ENCODE data around the gene RDH16.
"Not testable (repeated sequence)": the region's sequence is repeated elsewhere in the genome, so short reads cannot be mapped to it uniquely, and the experiment has no call there.

RDH16 gene

GRCh38 chr12:56916296-56916995 lies 41.0 kb downstream of the RDH16 start:
- no peak for DNase-seq

DNA sequence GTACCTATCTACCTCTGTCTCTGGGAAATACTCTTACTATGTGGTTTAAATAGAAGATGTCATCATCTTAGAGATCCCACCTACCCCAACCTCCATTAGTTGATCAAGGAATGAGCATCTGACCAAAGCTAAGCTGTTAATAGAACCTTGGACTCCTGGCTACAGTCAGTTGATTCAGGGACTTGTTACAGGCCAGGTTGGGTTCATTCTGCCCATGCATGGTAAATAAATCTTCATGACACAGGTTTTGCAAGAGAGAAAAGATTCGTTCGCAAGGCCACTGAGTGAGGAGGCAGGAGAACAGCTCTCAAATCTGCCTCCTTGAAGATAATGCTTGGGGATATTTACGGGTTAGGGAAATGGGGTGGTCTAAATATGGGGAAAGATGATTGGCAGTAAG lies 42.7 kb downstream of the RDH16 start:
- DNase-seq = no peak

DNA sequence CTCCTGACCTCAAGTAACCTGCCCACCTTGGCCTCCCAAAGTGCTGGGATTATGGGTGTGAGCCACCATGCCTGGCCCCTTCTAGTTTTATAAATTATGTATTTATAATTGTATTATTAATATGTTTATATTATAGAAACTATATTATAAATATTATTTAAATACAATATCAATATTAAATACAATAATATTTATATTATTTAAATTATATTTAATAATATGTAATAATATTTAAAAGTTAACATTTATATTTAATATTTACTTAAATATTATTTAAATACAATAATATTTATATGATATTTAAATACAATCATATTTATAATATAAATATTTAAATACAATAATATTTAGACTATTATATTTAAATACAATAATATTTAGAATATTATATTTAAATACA lies 43.2 kb downstream of the RDH16 start:
- no peak for DNase-seq

GRCh38 chr12:56909403-56909802 lies 48.0 kb downstream of the RDH16 start:
- not testable (repeated sequence) for DNase-seq

DNA sequence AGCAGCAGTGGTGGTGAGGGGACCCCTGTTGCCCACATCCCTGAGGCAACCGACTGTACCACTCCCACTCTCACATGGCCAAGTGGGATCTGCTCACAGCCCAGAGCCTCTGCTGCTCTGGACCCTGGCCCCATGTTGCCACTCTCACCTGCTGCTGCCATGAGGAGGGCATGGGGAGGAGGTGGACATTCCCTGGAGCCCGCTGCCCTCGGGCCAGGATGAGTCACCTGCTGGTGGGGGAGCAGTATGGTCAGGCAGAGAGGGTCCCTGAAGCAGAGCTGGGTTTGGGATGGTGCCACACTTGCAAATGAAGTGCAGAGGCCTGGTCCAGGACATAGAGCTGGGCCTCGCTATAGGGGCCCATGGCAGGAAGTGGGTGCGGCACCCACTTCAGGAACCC lies 49.3 kb downstream of the RDH16 start:
- DNase-seq = no peak

DNA sequence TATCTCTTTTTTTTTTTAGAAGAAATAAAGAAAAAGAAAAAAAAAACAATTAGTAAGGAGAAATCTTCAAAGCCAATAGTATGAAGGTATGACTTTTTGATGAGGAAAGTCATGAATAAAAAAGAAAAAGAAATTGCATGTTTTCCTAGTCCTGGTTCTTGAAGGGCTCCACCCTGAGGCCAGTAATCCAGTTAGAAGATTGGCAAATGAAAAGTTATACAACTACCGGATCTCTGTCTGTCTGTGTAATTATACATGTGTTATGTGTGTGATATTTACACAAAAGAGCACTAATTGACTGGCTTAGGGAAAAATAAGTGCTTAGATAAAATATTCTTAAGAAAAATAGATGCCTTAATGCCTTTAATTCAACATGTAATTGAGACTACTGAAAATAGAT lies 51.6 kb downstream of the RDH16 start:
- DNase-seq = no peak

DNA sequence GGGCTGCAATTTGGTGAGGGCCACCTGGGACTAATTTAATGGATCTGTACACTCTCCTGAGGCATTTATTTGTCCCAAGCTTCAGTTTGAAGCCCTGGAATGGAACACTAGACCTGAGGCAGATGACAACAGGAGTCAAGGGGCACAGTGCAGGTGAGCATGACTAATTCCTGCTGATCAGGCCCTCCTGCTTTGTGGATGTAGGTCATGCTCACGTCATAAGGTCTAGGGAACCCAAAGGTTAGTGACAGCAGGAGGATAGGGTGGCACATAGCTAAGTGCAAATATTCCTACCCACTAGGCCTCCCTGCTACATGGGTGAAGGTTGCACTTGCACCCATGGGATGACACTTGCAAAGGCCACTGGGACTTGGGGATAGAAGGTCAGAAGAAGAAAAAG lies 54.0 kb downstream of the RDH16 start:
- DNase-seq = no peak
